ENCODE measurements around the gene CFHR5.

The CFHR5 gene

DNA sequence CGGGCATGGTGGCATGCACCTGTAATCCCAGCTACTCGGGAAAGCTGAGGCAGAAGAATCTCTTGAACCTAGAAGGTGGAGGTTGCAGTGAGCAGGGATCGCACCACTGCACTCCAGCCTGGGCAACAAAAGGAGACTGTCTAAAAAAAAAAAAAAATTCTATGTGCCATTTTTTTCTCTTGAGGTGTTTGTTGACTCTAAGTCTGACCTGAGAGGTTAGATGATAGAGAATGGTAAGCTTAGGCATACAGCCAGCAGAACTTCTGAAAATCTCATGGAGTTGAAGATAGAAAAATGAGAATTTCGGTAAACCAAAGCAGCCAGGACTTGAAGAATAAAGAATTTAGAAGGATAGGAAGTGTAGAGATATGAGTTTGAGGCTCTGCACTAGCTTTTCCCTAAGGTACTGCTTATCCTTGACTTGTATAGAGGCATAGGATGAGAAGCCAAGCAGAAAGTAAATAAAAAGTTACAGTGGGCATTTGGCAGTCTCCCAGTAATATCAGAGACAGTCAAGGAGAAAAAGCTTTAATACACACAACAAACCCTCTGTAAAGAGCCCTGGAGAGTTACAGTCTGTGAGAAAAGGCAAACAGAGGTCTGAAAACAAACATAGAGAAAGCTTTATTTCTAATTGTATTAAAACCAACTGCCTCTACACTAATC is 65.5 kb downstream of the CFHR5 start:
- H3K4me3 ChIP-seq (ENCODE audit: low read length), result no peak overlapping the region
- no peak for DNase-seq (ENCODE audit: low read depth)
- TF ChIP-seq, protein P1, sequence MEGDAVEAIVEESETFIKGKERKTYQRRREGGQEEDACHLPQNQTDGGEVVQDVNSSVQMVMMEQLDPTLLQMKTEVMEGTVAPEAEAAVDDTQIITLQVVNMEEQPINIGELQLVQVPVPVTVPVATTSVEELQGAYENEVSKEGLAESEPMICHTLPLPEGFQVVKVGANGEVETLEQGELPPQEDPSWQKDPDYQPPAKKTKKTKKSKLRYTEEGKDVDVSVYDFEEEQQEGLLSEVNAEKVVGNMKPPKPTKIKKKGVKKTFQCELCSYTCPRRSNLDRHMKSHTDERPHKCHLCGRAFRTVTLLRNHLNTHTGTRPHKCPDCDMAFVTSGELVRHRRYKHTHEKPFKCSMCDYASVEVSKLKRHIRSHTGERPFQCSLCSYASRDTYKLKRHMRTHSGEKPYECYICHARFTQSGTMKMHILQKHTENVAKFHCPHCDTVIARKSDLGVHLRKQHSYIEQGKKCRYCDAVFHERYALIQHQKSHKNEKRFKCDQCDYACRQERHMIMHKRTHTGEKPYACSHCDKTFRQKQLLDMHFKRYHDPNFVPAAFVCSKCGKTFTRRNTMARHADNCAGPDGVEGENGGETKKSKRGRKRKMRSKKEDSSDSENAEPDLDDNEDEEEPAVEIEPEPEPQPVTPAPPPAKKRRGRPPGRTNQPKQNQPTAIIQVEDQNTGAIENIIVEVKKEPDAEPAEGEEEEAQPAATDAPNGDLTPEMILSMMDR (IDR thresholded peaks at IDR 0.05; ENCODE audit: insufficient read depth, low read depth, low read length, missing control alignments), result no peak

DNA sequence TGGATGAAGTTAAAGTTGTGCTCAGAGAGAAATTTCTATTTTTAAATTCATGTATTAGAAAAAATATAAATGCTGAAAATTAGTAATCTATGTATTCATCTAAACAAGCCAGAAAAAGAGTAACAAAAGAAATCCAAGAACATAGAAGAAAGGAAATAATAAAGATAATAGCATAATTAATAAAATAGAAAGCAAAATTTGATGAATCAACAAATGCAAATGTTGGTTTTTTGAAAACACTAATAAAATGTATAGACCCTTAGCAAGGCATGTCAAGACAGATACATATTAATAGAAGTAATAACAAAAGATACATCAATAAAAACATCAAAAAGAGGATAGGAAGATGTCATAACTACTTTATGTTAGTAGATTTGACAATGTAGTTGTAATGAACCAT is 71.7 kb downstream of the CFHR5 start:
- TF ChIP-seq, protein P1 (IDR thresholded peaks at IDR 0.05; ENCODE audit: insufficient read depth, low read depth, low read length, missing control alignments), result no peak
- no peak overlapping the region for H3K4me3 ChIP-seq (ENCODE audit: low read length)
- DNase-seq (ENCODE audit: low read depth), result no peak

Data from epithelial cell of esophagus (primary cell).